Measurements from ENCODE around the gene SH3D19.

GRCh38 chr4:151217326-151217725, 108.1 kb downstream of the SH3D19 start:
- TF ChIP-seq CTCF (conservative IDR thresholded peaks at IDR 0.05) (no peak), EZH2 (IDR thresholded peaks at IDR 0.05; ENCODE audit: low read depth) (no peak)

All from PC-9 (cell line).